Heart left ventricle (tissue), 16 donors: Measurements from ENCODE around the gene GNB2. TPM values are rescaled to one million over a fixed set of nuclear protein-coding genes. Genes with fewer than 3 reads are reported as not detected.
A peak's percentile ranks its signal among the peaks of the same experiment; 100 is the strongest.

Experiments used
- ATAC-seq, 4 donors: fragments of 200-7000 bp; cut with Tn5 transposase; one replicate each; pipeline ENCODE4 v1.9.1; 2020 to 2022; ENCODE audit warnings: moderate library complexity in 4 of 4, mild to moderate bottlenecking in 3 of 4, moderate number of reproducible peaks in 1 of 4
- DNase-seq, 5 donors: peaks; one replicate each; pipeline ENCODE4 v3.0.0-alpha.2; 2020
- H3K27ac ChIP-seq, 12 donors: fragments of 200-600 bp; sonication (generic) in 4 of 12; one replicate each; pipeline versions ENCODE4 v1.5.0 to v1.8.0; 2016 to 2022; ENCODE audit warnings: mild to moderate bottlenecking in 2 of 12
- H3K27me3 ChIP-seq, 9 donors: fragments of 200-600 bp; sonication (generic) in 2 of 9; one replicate each; pipeline versions ENCODE4 v1.5.1 to v1.8.0; 2016 to 2022; ENCODE audit warnings: mild to moderate bottlenecking in 3 of 9
- H3K36me3 ChIP-seq, 9 donors: fragments of 200-600 bp; sonication (generic) in 2 of 9; one replicate each; pipeline versions ENCODE4 v1.5.0 to v1.8.0; 2018 to 2022; ENCODE audit warnings: mild to moderate bottlenecking in 2 of 9
- H3K4me1 ChIP-seq, 12 donors: fragments of 200-600 bp; sonication (generic) in 4 of 12; one replicate each; pipeline versions ENCODE4 v1.5.0 to v1.8.0; 2016 to 2022; ENCODE audit warnings: mild to moderate bottlenecking in 3 of 12
- H3K4me3 ChIP-seq, 12 donors: fragments of 200-600 bp; sonication (generic) in 4 of 12; one replicate each; pipeline versions ENCODE4 v1.5.0 to v1.8.0; 2017 to 2022; ENCODE audit warnings: mild to moderate bottlenecking in 9 of 12, moderate library complexity in 4 of 12
- H3K9me3 ChIP-seq, 12 donors: fragments of 200-600 bp; sonication (generic) in 4 of 12; one replicate each; pipeline versions ENCODE4 v1.5.0 to v1.8.0; 2016 to 2022; ENCODE audit warnings: mild to moderate bottlenecking in 1 of 12
- POLR2A ChIP-seq, 2 donors: fragments of 450-650 bp; IDR thresholded peaks; one replicate each; pipeline ENCODE4 v1.6.1; 2017; ENCODE audit warnings: antibody characterized with exemption in 2 of 2, mild to moderate bottlenecking in 2 of 2, moderate library complexity in 2 of 2
- WGBS, 4 donors: extraction: QIAGEN DNeasy Blood & Tissue Kit in 2 of 4; methylation state at CpG; one replicate each; pipeline versions ENCODE4 v1.1.5 to v1.1.7; 2013 to 2018; 5-methylcytosine and 5-hydroxymethylcytosine counted together
- intact Hi-C, 10 donors: fragments of 100-400 bp; cut with DNase I; formaldehyde crosslinking; loops; one replicate each; pipeline versions ENCODE4 v1.11.1 to v1.14.2; 2022
- polyA plus RNA-seq, 2 donors: library from polyadenylated mRNA; stranded (reverse); fragments of 200-250 nt; gene quantifications; one replicate each; pipeline ENCODE4 v1.2.3, GENCODE V29; 2013
- total RNA-seq, 9 donors: library from RNA; depleted of rRNA in 2 of 9; stranded (reverse); fragments of >200 nt in 2 of 9; fragmentation: NEBNext Ultra II Directional in 3 of 9; extraction: Animal tissue kit (Norgen Biotek cat#: 25700) in 3 of 9; gene quantifications; one replicate each; pipeline versions ENCODE4 v1.1.0 to v1.2.4, GENCODE V29; 2016 to 2023
- TF ChIP-seq, protein P1 (sequence below), 12 donors: fragments of 200-600 bp; sonication (generic) in 4 of 12; IDR thresholded peaks; one replicate each; pipeline versions ENCODE4 v1.5.0 to v1.8.0; 2018 to 2022; ENCODE audit warnings: antibody characterized with exemption in 12 of 12, mild to moderate bottlenecking in 5 of 12
- donor health status: ischemic (EF 13 %, LVEDD 7.1; RV severe dilation, severe dysfunction).
- donor health status: healthy with polysubstance abuse.
- donor health status: DM: no; HTN: yes; CAD: no.
- donor health status: DM: no; HTN: no; CAD: no.
- donor health status: ischemic (EF 25% LVEDD 6.9; RV normal size, moderate dysfunction).
- donor health status: ischemic (EF 25% LVEDD 5.7; RV mildly dilated, moderate dysfunction).
- donor health status: healthy.
- donor health status: DM: yes; HTN: yes; CAD: no.
- donor health status: ischemic (EF 35%, LVEDD 5.7; RV mildly dilated, moderate dysfunction).
- donor health status: nonischemic (EF 11% LVEDD 7.7; RV severe dilation, severe dysfunction).
- donor health status: DM: yes; HTN: yes; CAD: no.
- donor health status: PGD.
- donor health status: ischemic (EF 29% LVEDD 5.4; RV normal size, mild dysfunction).
- donor health status: nonischemic (EF 23%, LVEDD 6.1; RV moderate dilation, normal function).

GNB2 gene
- total and polyA plus RNA-seq, 11 donors: 48.0 to 199 (median 122) TPM

GRCh38 chr7:100705320-100705752 lies 31.8 kb downstream of the GNB2 start:
- TF ChIP-seq, protein P1, sequence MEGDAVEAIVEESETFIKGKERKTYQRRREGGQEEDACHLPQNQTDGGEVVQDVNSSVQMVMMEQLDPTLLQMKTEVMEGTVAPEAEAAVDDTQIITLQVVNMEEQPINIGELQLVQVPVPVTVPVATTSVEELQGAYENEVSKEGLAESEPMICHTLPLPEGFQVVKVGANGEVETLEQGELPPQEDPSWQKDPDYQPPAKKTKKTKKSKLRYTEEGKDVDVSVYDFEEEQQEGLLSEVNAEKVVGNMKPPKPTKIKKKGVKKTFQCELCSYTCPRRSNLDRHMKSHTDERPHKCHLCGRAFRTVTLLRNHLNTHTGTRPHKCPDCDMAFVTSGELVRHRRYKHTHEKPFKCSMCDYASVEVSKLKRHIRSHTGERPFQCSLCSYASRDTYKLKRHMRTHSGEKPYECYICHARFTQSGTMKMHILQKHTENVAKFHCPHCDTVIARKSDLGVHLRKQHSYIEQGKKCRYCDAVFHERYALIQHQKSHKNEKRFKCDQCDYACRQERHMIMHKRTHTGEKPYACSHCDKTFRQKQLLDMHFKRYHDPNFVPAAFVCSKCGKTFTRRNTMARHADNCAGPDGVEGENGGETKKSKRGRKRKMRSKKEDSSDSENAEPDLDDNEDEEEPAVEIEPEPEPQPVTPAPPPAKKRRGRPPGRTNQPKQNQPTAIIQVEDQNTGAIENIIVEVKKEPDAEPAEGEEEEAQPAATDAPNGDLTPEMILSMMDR (IDR thresholded peaks at IDR 0.05): peak; percentile 82 to 97 (median 92)
- TF ChIP-seq POLR2A (IDR thresholded peaks at IDR 0.05): no peak
- intact Hi-C loops: loop anchor here in 9 of 10 donors (1.0 to 10.0 kb wide), 5 partner anchors 31 to 349 kb away; partner anchors contain the start of gene SLC12A9 (in 8 of the 9)
- ATAC-seq: peak; percentile 54 to 80 (median 74)
- peak; percentile 74 to 92 (median 81) for DNase-seq
- Histone ChIP-seq H3K4me1 (peaks cover 0 to 28% (median 18%) of the 10 kb centered on the region in 12 donors), H3K9me3 (no peaks in the 10 kb centered on the region), H3K36me3 (peaks cover 0 to 16% (median 7%) of the 10 kb centered on the region in 9 donors), H3K27me3 (no peaks in the 10 kb centered on the region), H3K4me3 (peak overlapping the region; percentile 53 to 88 (median 77)), H3K27ac (peak overlapping the region; percentile 91 to 99 (median 94))
- 0 to 1% (median 1%) methylated on average over 8 to 25 of the region's 25 CpGs for WGBS, 4 donors

- Histone ChIP-seq H3K4me3 (peak within 1 kb of the TSS; percentile 53 to 88 (median 77)), H3K9me3 (no peaks in the 10 kb centered on the region), H3K36me3 (peaks cover 0 to 16% (median 7%) of the 10 kb centered on the region in 9 donors), H3K27ac (peak within 1 kb of the TSS; percentile 91 to 99 (median 94)), H3K4me1 (peaks cover 0 to 28% (median 18%) of the 10 kb centered on the region in 12 donors), H3K27me3 (no peaks in the 10 kb centered on the region)
- peak; percentile 96 to 99 (median 98) for ATAC-seq
- DNase-seq: peak; percentile 99 to 100 (median 99)
- WGBS, 4 donors: 0 to 1% (median 1%) methylated on average over 61 to 86 of the region's 86 CpGs
- intact Hi-C loops: loop anchor here in 9 of 10 donors (1.0 to 10.0 kb wide), 7 partner anchors 13 to 349 kb away; partner anchors contain the start of gene SLC12A9 (in 9 of the 9)
- TF ChIP-seq POLR2A (IDR thresholded peaks at IDR 0.05): peak in 1 of 2 donors; percentile 71
- TF ChIP-seq, protein P1 (IDR thresholded peaks at IDR 0.05): no peak
These were observed 32.5 kb downstream of the GNB2 start, which contains the start of gene POP7 for GRCh38 chr7:100705753-100706671. TSS of gene POP7 (plus strand) at chr7:100706121. CDS start at chr7:100706831, 710 bp downstream.

DNA sequence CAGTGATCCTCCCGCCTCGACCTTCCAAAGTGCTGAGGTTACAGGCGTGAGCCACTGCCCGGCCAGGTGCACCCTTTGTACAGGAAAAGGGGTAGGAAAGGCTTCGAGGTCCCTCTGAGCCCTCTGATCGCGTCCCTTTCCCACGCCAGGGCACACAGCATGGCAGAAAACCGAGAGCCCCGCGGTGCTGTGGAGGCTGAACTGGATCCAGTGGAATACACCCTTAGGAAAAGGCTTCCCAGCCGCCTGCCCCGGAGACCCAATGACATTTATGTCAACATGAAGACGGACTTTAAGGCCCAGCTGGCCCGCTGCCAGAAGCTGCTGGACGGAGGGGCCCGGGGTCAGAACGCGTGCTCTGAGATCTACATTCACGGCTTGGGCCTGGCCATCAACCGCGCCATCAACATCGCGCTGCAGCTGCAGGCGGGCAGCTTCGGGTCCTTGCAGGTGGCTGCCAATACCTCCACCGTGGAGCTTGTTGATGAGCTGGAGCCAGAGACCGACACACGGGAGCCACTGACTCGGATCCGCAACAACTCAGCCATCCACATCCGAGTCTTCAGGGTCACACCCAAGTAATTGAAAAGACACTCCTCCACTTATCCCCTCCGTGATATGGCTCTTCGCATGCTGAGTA lies 33.3 kb downstream of the GNB2 start:
- peak overlapping the region in 10 of 12 donors; percentile 77 to 99 (median 94) for H3K27ac ChIP-seq
- no peak for ATAC-seq
- WGBS, 4 donors: 24 to 33% (median 25%) methylated on average over 18 to 34 of the region's 34 CpGs
- no peak for TF ChIP-seq POLR2A (IDR thresholded peaks at IDR 0.05)
- TF ChIP-seq, protein P1 (IDR thresholded peaks at IDR 0.05): no peak
- H3K36me3 ChIP-seq: peaks cover 0 to 16% (median 7%) of the 10 kb centered on the region in 9 donors
- intact Hi-C loops: loop anchor here in 9 of 10 donors (1.0 to 10.0 kb wide), 6 partner anchors 14 to 348 kb away; partner anchors contain the start of gene SLC12A9 (in 9 of the 9)
- H3K27me3 ChIP-seq: no peaks in the 10 kb centered on the region
- H3K9me3 ChIP-seq: no peaks in the 10 kb centered on the region
- peak overlapping the region; percentile 53 to 88 (median 77) for H3K4me3 ChIP-seq
- DNase-seq: peak in 1 of 5 donors; percentile 72
- peaks cover 0 to 28% (median 18%) of the 10 kb centered on the region in 12 donors for H3K4me1 ChIP-seq
